ENCODE results near the gene TMEM139.

DNA sequence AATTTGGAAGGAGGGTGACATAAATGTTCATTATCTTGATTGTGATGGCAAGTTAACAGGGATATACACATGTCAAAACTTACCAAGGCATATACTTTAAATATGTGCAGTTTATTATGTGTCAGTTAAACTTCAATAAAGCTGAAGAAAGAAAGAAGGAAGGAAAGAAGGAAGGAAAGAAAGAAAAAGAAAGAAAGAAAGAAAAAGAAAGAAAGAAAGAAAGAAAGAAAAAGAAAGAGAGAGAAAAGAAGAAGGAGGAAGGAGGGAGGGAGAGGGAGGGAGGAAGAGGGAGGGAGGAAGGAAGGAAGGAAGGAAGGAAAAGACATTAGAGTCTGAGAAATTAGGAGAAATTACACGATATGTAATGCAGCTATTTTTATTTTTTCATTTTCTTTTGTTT, 37.4 kb upstream of the TMEM139 start:
- TF ChIP-seq, protein P1, sequence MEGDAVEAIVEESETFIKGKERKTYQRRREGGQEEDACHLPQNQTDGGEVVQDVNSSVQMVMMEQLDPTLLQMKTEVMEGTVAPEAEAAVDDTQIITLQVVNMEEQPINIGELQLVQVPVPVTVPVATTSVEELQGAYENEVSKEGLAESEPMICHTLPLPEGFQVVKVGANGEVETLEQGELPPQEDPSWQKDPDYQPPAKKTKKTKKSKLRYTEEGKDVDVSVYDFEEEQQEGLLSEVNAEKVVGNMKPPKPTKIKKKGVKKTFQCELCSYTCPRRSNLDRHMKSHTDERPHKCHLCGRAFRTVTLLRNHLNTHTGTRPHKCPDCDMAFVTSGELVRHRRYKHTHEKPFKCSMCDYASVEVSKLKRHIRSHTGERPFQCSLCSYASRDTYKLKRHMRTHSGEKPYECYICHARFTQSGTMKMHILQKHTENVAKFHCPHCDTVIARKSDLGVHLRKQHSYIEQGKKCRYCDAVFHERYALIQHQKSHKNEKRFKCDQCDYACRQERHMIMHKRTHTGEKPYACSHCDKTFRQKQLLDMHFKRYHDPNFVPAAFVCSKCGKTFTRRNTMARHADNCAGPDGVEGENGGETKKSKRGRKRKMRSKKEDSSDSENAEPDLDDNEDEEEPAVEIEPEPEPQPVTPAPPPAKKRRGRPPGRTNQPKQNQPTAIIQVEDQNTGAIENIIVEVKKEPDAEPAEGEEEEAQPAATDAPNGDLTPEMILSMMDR (IDR thresholded peaks at IDR 0.05) = no peak
- no peak for TF ChIP-seq POLR2A (IDR thresholded peaks at IDR 0.05)

Data from lower leg skin (tissue), 3 donors.